Measurements from ENCODE around the gene RFTN2. TPM values are rescaled to one million over a fixed set of nuclear protein-coding genes. Genes with fewer than 3 reads are reported as not detected.

RFTN2 gene
- total RNA-seq, 1 experiment from 2014 or later, result not detected

- DNase-seq (ENCODE audit: low read depth), result no peak
These were observed 126.8 kb downstream of the RFTN2 start for GRCh38 chr2:197548582-197548981.

- DNase-seq (ENCODE audit: low read depth), result no peak
These were observed 128.1 kb downstream of the RFTN2 start for GRCh38 chr2:197547163-197547900.

- DNase-seq (ENCODE audit: low read depth), result no peak
These were observed 132.2 kb downstream of the RFTN2 start for GRCh38 chr2:197543206-197543605.

- DNase-seq (ENCODE audit: low read depth), result no peak
These were observed 135.7 kb downstream of the RFTN2 start for GRCh38 chr2:197539734-197540133.

GRCh38 chr2:197538412-197538811 is 137.0 kb downstream of the RFTN2 start:
- no peak for DNase-seq (ENCODE audit: low read depth)

Other genes starting within 250 kb of the RFTN2 start
- 183 and 287 TPM in 2 replicates for gene SF3B1, start 240.6 kb downstream of the RFTN2 start, total RNA-seq (2014; rRNA removed; shearing (Covaris generic))
- gene COQ10B, start 222.0 kb downstream of the RFTN2 start, total RNA-seq (2014; rRNA removed; shearing (Covaris generic)), result 40.5 and 55.0 TPM in 2 replicates
- gene HSPD1, start 175.7 kb downstream of the RFTN2 start, total RNA-seq (2014; rRNA removed; shearing (Covaris generic)), result 144 and 237 TPM in 2 replicates
- 258 and 448 TPM in 2 replicates for gene HSPE1, start 175.2 kb downstream of the RFTN2 start, total RNA-seq (2014; rRNA removed; shearing (Covaris generic))
- 31.2 and 51.0 TPM in 2 replicates for gene MOB4, start 159.5 kb downstream of the RFTN2 start, total RNA-seq (2014; rRNA removed; shearing (Covaris generic))
- gene MARS2, start 29.8 kb upstream of the RFTN2 start, total RNA-seq (2014; rRNA removed; shearing (Covaris generic)), result 2.9 and 3.4 TPM in 2 replicates
- not detected in 2 replicates for gene BOLL, start 109.7 kb upstream of the RFTN2 start, total RNA-seq (2014; rRNA removed; shearing (Covaris generic))
- gene PLCL1, start 129.0 kb upstream of the RFTN2 start, total RNA-seq (2014; rRNA removed; shearing (Covaris generic)), result 0.02 TPM in 1 of 2 replicates, not detected in the other

Measured in M059J (cell line).